ENCODE measurements around the gene METTL24.
"Not testable (repeated sequence)": the region's sequence is repeated elsewhere in the genome, so short reads cannot be mapped to it uniquely, and the experiment has no call there.

The METTL24 gene

DNA sequence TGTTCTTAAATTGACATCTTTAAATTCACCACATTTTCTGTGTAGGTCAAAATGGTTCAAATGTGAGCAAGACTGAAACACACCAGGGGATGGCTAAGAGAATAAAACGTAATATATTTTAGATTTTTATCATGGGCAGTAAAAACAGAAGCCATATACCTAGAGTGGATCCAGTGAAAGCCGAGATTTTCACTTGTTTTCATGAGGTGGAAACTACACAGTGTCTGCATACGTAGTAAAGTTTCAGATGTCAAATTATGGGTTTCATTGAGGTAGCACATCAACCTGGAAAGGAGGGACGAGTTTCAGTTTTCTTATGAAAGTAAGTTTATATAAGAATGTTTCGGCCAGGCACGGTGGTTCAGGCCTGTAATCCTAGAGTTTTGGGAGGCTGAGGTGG is 25.9 kb downstream of the METTL24 start:
- no peak for DNase-seq

- no peak for DNase-seq
Measured at GRCh38 chr6:110331816-110332215, 26.3 kb downstream of the METTL24 start.

- no peak for DNase-seq
Measured at GRCh38 chr6:110331390-110331789, 26.8 kb downstream of the METTL24 start.

DNA sequence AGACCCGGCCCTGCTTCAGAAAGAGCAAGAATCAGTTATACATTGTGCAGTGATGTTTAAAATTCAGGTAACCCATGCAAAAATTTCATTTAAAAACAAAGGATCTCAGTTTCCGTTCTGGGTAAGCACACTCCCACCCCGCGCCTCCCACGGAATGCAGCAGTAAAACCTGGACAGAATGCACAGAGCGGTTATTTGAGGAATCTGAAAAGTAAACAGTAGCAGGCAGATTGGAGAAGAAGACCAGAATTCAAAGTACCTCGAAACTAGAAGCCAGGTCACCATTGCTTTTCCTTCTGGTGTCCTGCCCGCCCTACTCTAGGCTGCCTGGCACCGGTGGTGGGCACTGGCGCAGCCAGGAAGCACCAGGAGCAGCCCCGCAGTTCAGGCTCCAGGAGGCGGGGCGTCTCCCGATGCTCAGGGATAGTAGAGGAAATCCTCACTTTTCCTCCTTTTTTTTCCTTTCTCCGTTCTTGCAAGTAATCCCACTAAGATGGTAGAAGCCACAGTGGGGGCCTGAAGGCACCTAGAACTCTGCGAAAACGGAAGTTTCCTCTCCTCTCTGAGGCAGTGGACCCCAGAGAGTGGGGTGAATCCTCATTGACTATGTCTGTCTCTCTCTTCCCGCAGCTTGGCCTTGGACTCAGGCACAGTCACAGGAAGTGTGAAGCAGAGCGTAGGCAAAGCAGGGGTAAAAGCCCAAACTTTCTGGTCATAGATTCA is 28.3 kb downstream of the METTL24 start:
- peak; percentile 78 for DNase-seq

DNA sequence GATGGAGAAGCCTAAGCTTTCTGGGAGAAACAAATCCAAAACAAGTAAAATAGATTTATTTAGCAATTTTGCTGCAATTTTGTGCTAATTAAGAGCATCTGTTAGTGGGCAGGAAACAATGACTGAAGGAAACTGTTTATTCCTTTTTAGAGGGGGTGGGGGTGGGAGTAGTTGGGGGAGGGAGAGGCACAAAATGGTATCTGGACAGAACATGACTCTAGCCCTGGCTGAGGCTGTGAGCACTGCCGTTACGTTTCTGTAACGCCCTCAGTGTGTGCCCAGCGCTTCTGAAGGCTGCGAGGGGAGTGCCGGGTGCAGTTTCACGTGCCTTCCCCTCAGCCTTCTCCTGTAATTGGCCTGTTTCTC is 28.8 kb downstream of the METTL24 start:
- no peak for DNase-seq

- DNase-seq: peak; percentile 33
Measured at GRCh38 chr6:110328259-110328658, 29.9 kb downstream of the METTL24 start.

- no peak for DNase-seq
Measured at GRCh38 chr6:110327391-110327790, 30.8 kb downstream of the METTL24 start.

- no peak for DNase-seq
Measured at GRCh38 chr6:110326609-110327008, 31.5 kb downstream of the METTL24 start.

DNA sequence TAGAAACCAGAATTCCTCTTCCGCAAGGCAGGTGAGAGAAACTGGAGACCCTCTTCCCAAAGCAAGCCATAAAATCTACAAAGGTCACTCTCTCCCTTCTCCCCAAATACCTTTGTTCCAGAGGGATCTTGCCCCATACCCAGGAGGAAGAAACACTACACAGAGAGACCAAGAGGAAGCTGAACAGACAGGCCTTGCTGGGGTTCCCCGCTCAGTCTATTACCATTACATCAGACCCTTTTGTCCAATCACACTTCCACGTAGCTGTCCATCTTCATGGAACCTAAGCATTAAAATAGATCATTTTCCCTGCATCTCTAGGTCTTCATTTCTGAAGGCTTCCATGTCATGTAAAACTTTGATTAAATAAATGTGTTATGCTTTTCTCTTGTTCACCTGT is 32.1 kb downstream of the METTL24 start:
- DNase-seq: no peak

DNA sequence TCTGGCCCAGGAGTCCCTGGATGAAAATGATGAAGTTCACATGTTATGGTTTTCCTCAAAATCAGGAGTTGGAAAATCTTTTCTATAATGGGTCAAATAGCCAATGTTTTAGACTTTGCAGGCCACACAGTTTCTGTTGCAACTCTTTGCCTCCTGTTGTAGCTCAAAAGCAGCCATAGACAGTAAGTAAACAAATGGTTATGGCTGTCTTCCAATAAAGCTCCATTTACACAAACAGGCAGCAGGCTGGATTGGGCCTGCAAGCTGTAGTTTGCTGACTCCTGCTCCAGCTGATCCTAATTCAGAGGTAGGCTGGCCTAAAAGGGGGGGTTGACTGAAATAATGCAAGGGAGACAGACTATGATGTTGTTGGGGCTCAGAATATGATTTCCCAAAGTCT is 33.0 kb downstream of the METTL24 start:
- no peak for DNase-seq

GRCh38 chr6:110324548-110324947 is 33.6 kb downstream of the METTL24 start:
- no peak for DNase-seq

- no peak for DNase-seq
Measured at GRCh38 chr6:110323258-110323657, 34.9 kb downstream of the METTL24 start.

GRCh38 chr6:110322874-110323242 is 35.3 kb downstream of the METTL24 start:
- no peak for DNase-seq

GRCh38 chr6:110322151-110322873 is 35.8 kb downstream of the METTL24 start:
- no peak for DNase-seq

- no peak for DNase-seq
Measured at GRCh38 chr6:110320307-110320706, 37.8 kb downstream of the METTL24 start.

DNA sequence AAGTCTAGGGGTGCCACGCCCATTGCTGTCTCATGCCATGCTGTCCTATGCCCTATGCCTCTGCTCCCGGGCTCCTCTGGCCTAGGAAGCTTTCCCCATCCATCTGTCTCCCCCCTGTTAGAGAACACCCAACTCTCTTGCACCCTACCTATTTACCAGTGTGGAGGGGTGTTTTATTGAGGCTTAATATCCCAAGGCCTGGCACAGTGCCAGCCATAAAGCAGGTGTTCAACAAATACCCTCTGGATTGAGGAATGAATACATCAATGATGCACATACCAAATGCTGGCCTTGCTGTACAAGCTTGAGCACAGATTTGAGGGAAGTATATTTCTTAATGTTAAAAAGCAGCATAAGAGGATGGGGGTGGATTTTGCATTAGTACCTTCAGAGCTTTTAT is 38.3 kb downstream of the METTL24 start:
- DNase-seq: no peak

DNA sequence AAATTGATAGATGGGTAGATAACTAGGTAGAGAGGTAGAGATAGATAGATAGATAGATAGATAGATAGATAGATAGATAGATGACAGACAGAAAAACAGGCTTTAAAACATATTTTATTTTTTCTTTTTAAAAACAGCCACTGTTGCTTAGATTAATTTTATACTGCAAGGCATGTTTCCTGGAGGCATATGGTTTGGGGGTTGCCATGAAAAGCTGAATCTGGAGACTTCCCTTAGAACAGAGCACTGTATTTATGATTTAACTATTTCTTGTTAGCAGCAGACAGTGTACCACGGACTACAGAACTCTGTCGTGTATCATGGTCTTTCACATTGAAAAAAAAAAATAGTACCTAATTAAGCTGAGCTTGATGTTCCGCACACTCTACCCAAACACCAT is 38.8 kb downstream of the METTL24 start:
- DNase-seq: no peak

DNA sequence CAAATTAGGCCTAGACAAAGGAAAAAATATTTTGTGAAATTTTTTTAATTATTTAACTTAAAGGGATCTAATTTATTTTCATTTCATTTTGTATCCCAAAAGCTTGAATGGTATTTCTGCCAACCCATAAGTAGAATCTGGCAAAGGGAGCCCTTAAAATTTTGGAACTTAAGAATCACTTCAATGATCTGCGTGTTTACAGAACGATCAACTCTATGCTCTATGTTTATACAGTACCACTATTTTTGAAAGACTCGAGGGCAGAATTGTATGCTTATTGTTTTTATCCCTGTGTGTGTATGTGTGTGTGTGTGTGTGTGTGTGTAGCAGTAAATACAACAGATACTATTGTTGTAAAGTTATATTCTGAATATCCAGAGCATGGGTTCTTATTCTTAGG is 39.2 kb downstream of the METTL24 start:
- no peak for DNase-seq

DNA sequence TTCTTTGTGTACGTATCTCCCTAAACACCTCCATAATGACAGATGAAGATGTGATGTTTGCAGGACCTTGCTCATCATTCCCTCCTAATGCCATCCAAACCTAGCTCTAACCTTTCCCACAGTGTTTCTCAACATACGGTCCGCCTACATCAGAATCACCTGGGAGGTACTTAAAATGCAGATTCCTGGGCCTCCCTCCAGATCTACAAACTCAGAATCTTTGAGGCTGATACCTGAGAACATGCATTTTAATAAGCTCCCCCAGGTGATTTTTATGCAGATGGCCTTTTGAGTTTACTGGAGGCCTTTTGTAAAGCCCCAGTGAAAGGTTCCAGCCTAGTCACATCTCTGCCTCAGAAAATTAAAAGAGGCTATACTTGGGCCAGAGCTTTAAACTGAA is 40.5 kb downstream of the METTL24 start:
- DNase-seq: no peak

- no peak for DNase-seq
Measured at GRCh38 chr6:110317189-110317588, 41.0 kb downstream of the METTL24 start.

DNA sequence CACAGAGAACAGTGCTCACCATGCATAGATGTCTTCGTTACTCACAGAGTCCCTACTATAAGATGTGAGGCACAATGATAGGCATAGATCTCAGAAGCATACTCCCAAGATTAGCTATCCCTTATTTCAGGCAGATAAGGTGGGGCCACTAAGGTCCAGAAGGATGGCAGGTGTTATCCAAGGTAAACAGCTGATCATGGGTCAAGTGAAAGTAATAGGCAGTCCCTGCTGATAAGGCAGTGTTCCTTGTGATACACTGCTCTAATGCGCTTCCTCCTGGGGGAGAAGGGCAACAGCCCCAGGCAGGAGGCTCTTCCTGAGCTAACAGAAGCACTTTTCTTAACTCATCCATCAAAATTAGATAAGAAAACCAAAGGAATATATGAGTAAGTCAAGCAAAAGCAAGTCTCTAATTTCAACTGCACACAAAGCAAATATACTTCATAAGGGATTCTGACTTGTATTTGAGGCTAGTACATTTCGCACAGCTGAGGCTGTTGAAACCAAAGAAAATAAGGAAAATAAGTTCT is 42.2 kb downstream of the METTL24 start:
- DNase-seq: no peak

DNA sequence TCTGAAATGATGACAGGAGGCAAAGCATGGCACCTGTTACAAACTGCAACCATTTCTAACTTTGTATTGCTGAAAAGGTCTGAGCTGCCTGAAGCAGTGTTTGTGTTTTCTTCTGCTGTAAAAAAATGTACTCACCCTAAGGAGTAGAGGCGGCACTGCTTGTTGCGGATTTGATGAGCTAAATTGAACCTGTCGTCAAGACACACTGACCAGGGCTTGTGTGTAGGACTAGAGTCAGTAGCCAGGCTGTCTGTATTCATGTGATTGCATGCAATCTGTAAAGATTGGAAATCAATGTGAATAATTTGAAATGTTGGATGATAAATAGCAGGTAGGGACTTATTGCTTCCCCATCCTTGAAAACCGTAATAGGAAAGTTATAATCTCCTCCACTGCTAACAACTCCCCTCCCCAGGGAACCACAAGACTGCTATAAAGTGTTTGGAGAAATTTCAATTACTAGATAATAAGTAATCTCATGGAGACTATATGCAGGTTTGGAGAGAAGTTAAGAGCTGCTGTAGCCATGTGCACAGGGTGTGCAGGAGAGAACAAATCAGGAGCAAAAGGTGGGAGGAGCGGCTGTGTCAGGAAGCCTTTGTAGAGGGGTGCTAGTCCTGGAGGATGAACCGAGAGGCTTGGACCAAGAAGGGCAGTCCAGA is 42.8 kb downstream of the METTL24 start:
- no peak for DNase-seq

DNA sequence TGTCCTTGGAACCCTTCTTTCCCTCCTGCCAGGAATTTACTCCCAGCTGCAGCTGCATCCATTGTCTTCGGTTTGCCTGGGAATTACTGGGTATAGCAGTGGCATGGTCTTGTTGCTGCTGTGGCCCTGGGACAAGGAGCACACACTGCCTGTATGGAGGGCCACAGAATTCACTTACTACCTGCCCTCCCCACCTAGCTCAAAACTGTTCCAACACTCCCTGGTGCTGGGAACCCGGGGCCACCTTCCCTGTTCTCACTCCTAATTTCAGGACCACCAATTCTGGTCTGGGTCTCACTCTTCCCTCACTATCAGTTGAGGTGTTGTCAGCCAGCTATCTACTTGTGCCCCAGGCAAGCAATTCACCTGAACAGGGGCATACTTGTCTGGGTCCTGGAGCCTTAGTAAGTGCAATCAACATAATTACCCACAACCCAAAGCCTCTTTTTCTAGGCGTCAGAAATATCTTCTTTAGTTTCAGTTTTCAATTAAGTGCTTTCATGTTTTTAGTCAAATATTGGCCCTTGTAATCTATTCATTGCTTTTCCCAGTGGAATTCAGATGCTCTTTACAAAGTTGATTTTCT is 47.2 kb downstream of the METTL24 start:
- DNase-seq: no peak

DNA sequence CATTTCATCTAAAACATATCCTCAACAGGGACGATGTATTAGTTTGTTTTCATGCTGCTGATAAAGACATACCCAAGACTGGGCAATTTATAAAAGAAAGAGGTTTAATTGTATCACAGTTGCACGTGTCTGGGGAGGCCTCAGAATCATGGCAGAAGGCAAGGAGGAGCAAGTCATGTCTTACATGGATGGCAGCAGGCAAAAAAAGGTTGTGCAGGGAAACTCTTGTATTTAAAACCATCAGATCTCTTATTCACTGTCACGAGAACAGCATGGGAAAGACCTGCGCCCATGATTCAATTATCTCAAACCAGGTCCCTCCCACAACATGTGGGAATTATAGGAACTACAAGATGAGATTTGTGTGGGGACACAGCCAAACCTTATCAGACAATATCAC is 48.7 kb downstream of the METTL24 start:
- DNase-seq: not testable (repeated sequence)

Measured in kidney glomerular epithelial cell (primary cell).